ENCODE results near the gene MYMX.

DNA sequence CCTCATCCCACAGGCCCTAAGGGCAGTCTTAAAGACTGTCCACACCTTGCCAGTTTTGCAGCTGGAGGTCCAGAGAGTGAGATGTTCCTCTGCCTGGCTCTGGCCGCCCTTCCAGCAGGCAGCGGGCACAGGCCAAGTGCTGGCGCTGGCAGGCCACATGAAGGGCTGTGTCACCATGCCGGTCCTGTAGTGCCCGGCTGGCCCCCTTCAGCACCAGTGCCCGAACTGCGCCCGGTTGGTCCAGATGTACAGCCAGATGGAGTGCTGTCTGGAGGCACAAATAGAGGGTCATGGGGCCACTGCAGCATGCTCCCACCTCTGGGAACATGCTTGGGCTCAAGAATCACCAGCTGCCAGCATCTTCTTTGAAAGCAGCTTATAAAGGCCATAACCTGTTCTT, 44.9 kb downstream of the MYMX start:
- no peak for TF ChIP-seq POLR2AphosphoS5 (IDR thresholded peaks at IDR 0.05; ENCODE audit: borderline replicate concordance, low read depth, low read length)
- TF ChIP-seq EZH2 (IDR thresholded peaks at IDR 0.05), result no peak
